ENCODE results near the gene LRMDA. TPM values are rescaled to one million over a fixed set of nuclear protein-coding genes. Genes with fewer than 3 reads are reported as not detected.

Gene LRMDA
- total RNA-seq, 1 experiment from 2014 or later: 8.0 TPM

- DNase-seq (ENCODE audit: low read depth): peak; percentile 97
These were observed 341.9 kb downstream of the LRMDA start for GRCh38 chr10:75773231-75773780.

- no peak for DNase-seq (ENCODE audit: low read depth)
These were observed 342.7 kb downstream of the LRMDA start for GRCh38 chr10:75773813-75774782.

GRCh38 chr10:75774783-75775490 lies 343.5 kb downstream of the LRMDA start:
- DNase-seq (ENCODE audit: low read depth): no peak

GRCh38 chr10:75776738-75777504 lies 345.5 kb downstream of the LRMDA start:
- DNase-seq (ENCODE audit: low read depth): no peak

GRCh38 chr10:75778665-75779064 lies 347.2 kb downstream of the LRMDA start:
- DNase-seq (ENCODE audit: low read depth): no peak

GRCh38 chr10:75779276-75779675 lies 347.9 kb downstream of the LRMDA start:
- no peak for DNase-seq (ENCODE audit: low read depth)

GRCh38 chr10:75782463-75783248 lies 351.2 kb downstream of the LRMDA start:
- DNase-seq (ENCODE audit: low read depth): peak; percentile 6

GRCh38 chr10:75788394-75789205 lies 357.2 kb downstream of the LRMDA start:
- DNase-seq (ENCODE audit: low read depth): peak; percentile 42

- DNase-seq (ENCODE audit: low read depth): no peak
These were observed 362.4 kb downstream of the LRMDA start for GRCh38 chr10:75793848-75794247.

GRCh38 chr10:75801121-75801520 lies 369.7 kb downstream of the LRMDA start:
- DNase-seq (ENCODE audit: low read depth): no peak

GRCh38 chr10:75801661-75802060 lies 370.2 kb downstream of the LRMDA start:
- no peak for DNase-seq (ENCODE audit: low read depth)

- no peak for DNase-seq (ENCODE audit: low read depth)
These were observed 371.7 kb downstream of the LRMDA start for GRCh38 chr10:75803121-75803520.

- no peak for DNase-seq (ENCODE audit: low read depth)
These were observed 372.6 kb downstream of the LRMDA start for GRCh38 chr10:75803816-75804552.

- DNase-seq (ENCODE audit: low read depth): no peak
These were observed 374.8 kb downstream of the LRMDA start for GRCh38 chr10:75806186-75806585.

- DNase-seq (ENCODE audit: low read depth): no peak
These were observed 376.0 kb downstream of the LRMDA start for GRCh38 chr10:75807456-75807855.

GRCh38 chr10:75809003-75809402 lies 377.6 kb downstream of the LRMDA start:
- no peak for DNase-seq (ENCODE audit: low read depth)

- peak; percentile 2 for DNase-seq (ENCODE audit: low read depth)
These were observed 382.6 kb downstream of the LRMDA start for GRCh38 chr10:75814014-75814413.

GRCh38 chr10:75815066-75815465 lies 383.6 kb downstream of the LRMDA start:
- DNase-seq (ENCODE audit: low read depth): no peak

GRCh38 chr10:75817198-75817597 lies 385.8 kb downstream of the LRMDA start:
- no peak for DNase-seq (ENCODE audit: low read depth)

All from M059J (cell line).